Dermis blood vessel endothelial cell (primary cell): ENCODE results near the gene BCKDHA. TPM values are rescaled to one million over a fixed set of nuclear protein-coding genes. Genes with fewer than 3 reads are reported as not detected.
"Not testable (repeated sequence)": the region's sequence is repeated elsewhere in the genome, so short reads cannot be mapped to it uniquely, and the experiment has no call there.

ENCODE experiments used
- DNase-seq: peaks from one replicate; pipeline ENCODE4 v3.0.0; 2010
- total RNA-seq: library from RNA; depleted of rRNA; stranded (reverse); fragments of >200 nt; gene quantifications from 2 replicates; pipeline ENCODE4 v1.2.3, GENCODE V29; 2014

The BCKDHA gene
- total RNA-seq, 1 donor from 2014 or later = 36.9 TPM

DNA sequence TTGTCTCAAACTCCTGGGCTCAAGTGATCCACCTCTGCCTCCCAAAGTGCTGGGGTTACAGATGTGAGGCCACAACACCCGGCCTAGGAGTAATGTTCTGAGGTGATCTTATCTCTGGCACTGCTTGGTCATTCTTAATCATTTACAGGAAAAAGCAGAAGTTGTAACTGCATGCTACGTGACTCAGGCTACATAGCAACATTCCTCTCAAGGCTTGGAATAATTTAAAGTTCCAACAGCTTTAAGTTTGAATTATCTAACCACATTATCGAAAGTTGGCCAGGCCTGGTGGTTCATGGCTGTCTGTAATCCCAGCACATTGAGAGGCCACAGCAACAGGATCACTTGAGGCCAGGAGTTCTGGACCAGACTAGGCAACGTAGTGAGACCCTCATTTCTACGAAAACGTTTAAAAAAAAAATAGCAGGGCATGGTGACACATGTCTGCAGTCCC is 29.7 kb upstream of the BCKDHA start:
- peak; percentile 80 for DNase-seq

DNA sequence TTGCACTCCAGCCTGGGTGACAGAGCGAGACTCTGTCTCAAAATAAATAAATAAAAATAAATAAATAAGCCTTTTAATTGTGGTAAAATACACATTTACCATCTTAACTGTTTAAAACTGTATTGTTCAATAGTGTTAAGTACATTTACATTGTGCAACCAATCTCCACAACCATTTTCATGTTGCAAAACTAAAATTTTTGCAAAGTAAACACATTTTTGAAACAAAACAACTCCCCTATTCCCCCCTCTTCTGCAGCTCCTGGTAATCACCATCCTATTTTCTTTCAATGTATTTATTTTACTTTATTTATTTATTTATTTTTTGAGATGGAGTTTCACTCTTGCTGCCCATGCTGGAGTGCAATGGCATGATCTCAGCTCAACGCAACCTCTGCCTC is 27.8 kb upstream of the BCKDHA start:
- no peak for DNase-seq

DNA sequence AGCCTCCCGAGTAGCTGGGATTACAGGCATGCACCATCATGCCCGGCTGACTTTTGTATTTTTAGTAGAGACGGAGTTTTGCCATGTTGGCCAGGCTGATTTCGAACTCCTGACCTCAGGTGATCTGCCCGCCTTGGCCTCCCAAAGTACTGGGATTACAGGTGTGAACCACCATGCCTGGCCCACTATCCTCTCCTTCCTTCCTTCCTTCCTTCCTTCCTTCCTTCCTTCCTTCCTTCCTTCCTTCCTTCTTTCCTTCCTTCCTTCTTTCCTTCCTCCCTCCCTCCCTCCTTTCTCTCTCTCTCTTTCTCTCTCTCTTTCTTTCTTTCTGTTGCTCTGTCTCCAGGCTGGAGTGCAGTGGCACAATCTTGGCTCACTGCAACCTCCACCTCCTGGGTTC is 26.5 kb upstream of the BCKDHA start:
- not testable (repeated sequence) for DNase-seq

DNA sequence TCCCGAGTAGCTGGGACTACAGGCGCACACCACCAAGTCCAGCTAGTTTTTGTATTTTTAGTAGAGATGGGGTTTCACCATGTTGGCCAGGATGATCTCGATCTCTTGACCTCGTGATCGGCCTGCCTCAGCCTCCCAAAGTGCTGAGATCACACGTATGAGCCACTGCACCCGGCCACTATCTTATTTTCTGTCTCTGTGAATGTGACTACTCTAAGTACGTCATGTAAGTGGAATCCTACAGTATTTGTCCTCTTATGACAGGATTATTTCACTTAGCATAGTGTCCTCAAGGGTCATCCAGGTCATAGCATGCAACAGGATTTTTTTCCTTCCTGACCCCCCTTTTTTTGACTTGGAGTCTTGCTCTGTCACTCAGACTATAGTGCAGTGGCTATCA is 26.1 kb upstream of the BCKDHA start:
- DNase-seq = no peak

DNA sequence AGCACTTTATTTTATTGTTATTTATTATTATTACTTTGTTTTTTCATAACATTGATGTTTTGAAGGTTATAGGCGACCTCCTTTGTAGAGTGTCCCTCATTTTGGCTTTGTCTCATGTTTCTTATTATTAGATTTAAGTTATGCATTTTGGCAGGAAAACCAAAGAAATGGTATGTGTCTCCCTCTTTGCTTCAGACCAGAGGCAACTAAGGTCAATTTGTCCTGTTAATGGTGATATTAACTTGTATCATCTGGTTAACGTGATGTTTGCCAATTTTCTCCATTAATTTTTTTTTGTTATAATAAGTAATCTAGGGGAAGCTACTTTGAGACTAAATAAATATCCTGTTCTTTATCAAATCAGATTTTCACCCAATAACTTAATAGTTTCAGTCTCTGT is 25.1 kb upstream of the BCKDHA start:
- DNase-seq = no peak

DNA sequence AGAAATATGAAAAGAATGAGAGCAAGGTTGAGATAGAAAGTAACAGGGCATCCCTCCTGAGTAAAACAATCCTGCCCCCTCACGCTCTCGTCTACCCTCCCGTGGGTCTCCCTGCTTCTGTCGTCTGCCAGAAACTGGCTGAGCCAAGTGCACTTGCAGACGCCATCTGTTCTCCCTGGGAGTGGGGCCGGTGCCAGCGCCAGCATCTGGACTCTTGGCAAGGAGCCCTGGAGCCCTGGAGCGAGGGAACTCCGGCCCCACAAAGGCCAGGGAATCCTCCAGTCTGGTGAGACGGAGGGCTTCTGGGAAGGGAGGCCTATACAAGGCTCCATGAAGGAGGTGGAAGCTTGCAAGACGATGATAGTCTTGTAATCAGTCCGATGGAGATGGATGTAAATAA is 23.6 kb upstream of the BCKDHA start:
- DNase-seq = peak; percentile 81

DNA sequence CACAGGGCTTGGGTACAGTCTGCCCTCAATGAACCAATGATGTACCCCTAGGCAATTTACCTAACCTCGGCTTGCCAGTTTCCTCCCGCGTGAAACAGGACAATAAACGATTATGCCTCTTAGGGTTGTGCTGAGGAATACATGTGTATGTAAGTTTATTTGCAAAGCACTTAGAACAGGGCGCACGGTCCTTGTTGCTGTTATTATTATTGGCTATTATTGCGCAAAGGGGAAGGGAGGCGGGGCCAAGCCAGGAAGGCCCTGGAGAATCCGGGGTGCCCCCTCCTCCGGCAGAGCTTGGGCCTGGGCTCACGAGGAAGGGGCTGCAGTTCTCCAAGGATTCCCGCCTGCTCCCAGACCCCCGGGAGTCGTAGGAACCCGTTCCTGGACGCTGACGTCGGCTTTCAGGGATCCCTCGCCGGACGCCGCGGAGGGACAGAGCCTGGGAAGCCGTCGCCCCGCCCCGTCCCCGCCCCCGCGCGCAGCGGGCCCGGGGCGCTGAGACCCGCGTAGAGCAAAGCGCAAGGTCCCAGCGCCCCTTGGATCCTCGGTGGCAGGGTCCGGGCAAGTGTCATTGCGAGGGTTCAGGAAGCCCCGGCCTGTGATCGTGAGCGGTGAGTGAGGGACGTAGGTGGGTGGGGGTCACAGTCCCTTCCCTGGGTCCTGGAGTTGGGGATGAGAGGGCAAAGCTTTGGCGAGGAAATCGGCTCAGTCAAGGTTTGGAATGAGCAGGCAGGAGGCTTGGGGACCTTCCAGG is 21.2 kb upstream of the BCKDHA start, which contains the start of gene TMEM91:
Gene TMEM91 (plus strand): TSS at position 293 of the 757 bp plus-strand sequence. CDS start 1,777 bp downstream, outside the sequence.
- peak; percentile 25 for DNase-seq

DNA sequence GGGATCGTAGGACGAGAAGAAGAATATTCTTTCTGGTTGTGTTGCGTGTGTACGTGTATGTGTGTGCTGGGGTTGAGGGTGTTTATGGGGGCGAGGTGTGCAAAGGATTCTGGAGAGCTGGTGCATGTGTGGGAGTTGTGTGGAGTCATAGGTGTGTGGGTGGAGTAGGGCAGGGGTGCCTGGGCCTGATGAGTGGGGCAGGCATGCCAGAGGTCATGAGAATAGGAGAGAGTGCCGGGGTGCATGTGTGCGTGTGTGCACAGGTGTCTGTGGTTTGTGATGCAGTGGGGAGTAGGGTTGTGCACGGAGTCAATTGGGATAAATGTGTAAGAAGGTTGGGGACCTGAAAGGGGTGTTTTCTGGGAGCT is 20.6 kb upstream of the BCKDHA start:
- no peak for DNase-seq

DNA sequence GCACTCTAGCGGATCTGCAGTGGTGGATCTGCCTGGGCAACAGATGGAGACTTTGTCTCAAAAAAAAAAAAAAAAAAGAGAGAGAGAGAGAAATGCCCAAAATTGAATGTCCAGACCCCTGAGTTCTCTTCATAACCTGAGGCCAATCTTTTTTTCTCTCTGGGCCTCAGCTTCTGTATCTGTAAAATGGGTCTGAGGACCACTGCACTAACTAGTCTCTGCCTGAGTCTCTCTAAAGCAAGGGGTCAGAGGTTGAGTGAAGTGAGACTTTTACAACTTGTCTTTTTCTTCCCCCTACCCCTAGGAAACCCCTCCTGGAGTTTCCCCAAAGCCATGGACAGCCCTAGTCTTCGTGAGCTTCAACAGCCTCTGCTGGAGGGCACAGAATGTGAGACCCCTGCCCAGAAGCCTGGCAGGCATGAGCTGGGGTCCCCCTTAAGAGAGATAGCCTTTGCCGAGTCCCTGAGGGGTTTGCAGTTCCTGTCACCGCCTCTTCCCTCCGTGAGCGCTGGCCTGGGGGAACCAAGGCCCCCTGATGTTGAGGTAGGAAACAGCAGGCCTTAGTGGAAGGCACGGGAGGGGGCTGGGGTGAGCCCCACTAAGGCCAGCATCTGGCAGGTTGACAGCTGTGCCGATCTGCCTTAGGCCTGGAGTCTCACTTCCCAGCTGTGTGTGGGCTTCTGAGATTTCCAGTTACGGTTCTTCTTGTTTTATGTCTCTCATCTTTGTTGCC is 19.5 kb upstream of the BCKDHA start:
- no peak for DNase-seq

DNA sequence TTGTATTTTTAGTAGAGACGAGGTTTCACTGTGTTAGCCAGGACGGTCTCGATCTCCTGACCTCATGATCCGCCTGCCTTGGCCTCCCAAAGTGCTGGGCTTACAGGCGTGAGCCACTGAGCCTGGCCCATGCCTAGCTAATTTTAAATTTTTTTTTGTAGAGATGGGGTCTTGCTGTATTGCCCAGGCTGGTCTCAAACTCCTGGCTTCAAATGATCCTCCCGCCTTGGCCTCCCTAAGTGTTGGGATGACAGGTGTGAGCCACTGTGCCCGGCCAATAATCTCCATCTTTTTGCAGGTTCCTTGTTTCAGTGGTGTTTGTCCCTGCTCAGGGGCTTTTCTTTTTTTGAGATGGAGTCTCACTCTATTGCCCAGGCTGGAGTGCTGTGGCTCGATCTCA is 16.1 kb upstream of the BCKDHA start:
- DNase-seq = not testable (repeated sequence)

DNA sequence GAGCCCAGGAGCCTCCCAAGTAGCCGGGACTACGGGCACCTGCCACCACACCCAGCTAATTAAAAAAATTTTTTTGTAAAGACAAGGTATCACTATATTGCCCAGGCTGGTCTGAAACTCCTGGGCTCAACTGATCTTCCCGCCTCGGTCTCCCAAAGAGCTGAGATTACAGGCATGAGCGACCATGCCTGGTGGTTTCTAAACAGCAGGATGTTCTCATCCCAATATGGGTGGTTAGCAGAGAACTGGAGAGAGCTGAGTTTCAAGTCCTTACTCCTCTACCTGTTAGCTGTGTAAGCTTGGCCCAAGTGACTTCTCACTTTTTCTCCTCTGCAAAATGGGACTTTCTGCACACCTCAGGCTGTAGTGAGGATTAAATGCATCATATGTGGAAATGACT is 13.3 kb upstream of the BCKDHA start:
- DNase-seq = no peak

DNA sequence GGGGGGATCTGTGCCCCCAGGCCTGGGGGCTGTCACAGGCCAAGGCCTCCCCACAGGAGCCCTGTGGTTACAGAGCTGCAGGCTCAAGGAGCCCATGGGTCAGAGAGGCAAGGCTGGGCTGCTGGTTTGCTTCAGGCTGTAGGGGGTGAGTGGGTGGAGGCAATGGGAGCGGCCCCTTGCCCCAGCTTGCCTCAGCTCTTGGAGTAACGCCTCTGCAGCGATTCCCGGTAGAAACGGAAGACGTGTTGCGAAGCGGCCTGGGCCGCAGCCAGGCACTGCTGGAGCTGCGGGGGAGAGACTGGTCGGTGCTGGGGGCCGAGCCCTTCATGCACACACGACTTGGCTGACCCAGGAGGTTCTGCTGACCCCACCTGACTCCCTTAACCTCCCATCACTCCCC is 11.2 kb upstream of the BCKDHA start:
- DNase-seq = no peak

DNA sequence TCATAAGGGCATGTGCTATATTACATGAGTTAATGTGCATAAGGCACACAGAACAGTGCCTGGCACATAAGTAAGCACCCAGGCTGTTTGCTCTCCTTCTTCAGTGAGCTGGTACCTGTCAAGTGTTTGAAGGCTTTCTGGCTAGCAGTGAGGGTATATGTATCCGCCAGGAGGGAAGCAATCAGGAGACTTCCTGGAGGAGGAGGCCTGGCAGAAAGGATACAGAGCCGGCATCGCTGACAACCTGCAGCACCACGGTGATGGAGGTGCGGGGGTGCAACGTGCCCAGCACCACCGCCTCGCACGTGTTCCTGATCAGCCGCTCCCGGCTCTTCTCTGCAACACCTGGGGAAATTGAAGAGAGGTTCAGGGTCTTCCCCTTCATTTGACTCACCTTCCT is 6.0 kb upstream of the BCKDHA start:
- DNase-seq = no peak

DNA sequence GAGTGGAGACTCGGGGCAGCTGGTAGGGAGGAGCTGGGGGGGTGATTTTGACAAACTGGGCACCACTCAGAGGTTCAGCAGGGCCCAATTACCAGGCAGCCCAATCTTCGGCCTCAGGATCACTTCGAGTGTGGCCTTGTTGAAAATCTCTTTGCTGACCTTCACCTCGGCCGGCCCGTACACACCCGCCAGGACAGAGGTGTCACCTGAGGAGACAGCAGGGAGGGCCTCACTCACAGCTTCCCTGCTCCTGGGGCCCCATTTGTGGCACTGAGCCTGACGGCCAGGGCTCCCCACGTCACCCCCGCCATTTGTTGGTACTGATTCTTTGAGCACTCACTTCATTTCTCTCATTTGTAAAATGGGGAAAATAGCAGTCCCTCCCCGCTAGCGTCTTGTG is 4.8 kb upstream of the BCKDHA start:
- no peak for DNase-seq

DNA sequence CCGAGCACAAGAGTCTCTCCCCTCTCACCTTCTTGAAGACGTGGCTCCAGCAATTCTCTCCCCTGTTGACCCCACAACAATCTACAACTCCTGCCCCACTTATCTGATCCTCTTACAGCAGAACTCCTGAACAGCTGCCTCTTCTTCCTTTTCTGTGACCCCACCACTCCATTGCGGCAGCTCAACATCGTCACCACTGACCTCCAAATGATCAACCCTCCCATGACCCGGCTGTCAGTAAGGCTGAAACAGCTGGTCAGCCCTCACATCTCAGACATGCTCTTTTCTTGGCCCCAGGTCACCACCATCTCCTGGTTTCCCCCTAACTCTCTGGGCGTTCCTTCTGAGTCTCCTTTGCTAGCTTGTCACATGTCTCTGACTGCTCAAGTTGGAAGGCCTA is 2.3 kb upstream of the BCKDHA start:
- DNase-seq = no peak

DNA sequence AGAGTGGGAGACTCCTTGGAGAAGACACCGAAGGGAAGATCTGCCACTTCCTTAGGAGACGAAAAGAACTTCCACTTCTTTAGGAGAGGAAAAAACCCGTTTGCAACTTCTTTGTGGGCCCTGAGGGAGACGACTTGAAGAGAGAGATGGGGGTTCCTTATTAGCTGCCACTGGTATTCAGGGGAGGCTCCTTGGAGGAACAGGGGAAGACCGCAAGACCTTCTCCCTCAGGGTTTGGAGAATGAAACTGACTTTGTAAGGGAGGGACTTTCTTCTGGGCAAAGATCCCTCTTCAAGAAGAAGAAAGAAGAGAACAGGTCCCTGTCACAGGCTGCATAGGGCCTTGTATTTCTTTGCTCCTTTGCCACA is 416 bp downstream of the BCKDHA start:
- DNase-seq = no peak

DNA sequence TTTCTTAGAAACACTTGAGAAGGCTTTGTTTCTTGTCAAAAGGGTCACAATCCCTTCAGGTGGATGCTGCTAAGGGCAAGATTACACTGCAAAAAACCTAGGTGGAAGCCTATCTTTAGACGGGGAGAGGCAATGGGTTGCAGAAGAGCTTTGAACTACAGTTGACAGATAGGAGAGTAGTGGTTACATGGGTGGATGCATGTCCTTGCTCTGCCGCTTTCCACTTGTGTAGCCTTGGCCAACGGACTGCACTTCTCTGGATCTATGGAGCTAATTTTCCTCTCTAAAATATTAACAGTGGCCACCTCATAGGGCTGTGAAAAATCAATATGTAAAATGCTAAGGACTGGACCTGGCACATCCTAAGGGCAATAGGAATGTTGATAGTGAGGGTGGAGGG is 980 bp downstream of the BCKDHA start:
- DNase-seq = no peak

DNA sequence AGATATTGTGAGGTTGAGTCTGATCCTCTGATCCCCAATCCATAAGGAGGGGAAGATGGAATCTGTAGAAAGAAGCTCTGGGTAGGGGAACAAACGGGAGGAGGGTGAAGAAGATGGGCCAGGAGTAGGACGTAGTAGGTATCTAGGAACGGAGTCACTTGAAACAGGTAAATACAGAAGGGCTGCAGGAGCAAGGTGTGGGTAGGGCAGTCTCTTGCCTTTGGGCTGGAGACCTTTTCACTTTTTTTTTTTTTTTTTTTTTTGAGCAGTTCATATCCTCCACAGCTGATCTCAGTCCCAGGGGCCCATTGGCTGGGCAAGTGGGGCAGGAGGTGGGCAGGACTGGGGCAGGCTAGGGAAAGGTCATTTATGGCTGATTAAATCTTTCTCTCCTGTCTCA is 1.5 kb downstream of the BCKDHA start:
- DNase-seq = no peak

DNA sequence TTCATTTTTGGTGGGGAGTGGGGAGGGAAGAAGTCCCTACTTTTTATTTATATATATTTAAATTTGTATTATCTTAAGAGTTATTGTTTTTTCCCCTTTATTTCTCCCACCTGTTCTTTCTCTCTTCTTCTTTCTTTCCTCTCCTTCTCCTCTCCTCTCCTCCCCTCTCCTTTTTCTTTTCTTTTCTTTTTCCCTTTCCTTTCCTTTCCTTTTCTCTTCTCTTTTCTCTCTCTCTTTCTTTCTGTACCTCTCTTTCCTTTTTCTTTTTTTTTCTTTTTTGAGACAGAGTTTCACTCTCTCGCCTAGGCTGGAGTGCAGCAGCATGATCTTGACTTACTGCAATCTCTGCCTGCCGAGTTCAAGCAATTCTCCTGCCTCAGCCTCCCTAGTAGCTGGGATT is 1.9 kb downstream of the BCKDHA start:
- DNase-seq = no peak

DNA sequence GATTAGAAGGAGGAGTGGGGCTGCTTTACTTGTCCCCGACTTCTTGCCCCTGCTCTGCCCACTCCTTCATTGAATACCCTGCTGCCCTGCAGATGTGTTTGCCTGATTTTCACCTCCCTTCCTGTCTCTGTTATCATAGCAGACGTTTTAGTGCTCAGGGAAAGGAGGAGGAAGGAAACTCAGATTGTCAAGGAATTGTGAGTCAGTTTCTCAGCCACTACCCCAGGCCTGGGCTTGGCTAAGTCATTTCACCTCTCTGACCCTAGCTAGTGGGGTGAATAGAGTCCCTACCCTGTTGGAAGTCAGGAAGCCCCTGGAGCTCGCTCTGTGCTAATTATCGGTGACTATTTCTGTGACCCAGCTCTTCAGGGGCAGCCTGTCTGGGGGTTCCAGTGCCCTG is 3.9 kb downstream of the BCKDHA start:
- peak; percentile 90 for DNase-seq

DNA sequence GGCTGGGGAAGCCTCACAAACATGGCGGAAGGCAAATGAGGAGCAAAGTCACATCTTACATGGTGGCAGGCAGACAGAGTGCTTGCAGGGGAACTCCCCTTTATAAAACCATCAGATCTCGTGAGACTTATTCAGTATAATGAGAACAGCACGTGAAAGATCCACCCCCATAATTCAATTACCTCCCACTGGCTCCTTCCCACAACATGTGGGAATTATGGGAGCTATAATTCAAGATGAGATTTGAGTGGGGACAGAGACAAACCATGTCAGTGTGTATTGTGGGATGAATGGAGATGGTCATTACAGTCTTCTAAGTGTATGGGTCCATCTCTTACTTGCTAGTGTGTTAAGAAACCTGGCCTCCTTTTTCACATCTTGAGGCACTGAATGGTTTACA is 4.4 kb downstream of the BCKDHA start:
- peak; percentile 24 for DNase-seq

DNA sequence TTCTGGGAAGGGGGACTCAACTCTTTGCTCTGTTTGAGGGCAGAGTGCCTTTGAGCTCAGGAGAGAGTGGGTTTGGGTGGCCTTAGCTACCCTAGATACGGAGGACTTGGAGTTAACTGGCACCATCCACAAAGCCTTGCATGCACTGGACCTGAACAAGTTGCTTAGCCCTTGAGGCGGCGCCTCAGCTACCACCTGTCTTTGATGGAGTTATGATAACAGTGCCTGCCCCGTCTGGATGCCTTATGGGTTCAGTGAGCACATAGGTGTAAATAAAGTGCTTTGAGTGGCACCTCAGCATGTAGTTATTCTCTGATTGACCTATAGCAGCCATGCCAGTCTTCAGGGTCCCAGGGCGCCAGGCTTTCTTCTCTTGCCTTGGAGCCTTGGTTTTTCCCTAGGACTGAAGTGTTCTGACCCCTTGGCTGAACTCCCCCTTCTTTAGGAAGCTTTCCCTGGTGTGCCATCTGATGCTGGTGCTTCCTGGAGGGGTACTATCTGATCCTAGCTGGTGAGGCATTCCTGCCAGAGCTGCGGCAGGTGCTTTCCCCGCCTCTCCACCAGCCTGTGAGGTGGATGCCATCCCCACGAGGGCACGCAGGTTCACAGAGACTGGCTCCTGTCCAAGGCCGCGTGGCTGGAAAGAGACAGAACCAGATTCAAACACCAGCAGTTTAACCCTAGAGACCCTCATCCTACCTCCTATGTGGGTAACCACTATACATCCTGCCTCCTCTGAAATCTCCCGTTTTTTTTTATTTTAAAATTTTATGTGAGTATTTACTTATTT is 5.8 kb downstream of the BCKDHA start:
- DNase-seq = no peak

DNA sequence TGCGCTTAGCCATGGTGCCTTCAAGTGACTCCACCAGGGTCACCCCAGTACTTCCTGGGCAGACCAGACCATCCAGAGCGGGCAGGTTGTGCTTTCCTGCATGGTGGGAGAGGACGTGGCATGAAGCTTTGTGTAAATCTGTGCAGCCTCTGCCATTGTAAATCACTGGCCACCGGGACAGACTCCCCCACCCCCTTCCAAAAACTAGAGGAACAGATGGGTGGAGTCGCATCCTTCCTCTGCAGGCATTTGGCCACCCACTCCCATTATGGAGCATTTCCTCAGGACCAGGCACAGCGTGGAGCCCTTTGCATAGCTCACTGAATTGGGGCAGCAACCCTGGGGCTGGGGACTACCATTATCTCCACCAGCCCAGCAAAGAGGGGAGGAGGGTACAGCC is 8.2 kb downstream of the BCKDHA start:
- DNase-seq = no peak

DNA sequence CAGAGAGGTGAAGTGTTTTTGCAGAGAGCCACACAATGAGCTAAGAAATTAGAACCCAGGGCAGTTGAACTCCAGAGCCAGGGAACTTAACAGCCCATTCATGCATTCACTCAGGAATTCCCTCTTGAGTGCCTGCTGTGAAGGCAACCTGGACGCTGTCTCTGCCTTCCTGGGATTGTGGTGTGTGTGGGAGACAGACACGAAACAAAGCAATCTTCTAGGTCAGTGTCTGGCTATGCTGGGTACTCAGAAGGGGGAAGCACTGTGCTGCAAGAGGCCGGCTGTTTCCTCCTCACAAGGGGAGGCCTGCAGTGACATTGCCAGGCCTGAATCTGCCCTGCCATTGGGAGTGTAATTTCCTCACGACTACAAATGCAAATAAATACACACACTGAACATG is 9.7 kb downstream of the BCKDHA start:
- DNase-seq = peak; percentile 85
